Ascending aorta (tissue), 2 donors: ENCODE data around the gene UBE2E3. TPM values are rescaled to one million over a fixed set of nuclear protein-coding genes. Genes with fewer than 3 reads are reported as not detected.
"Not testable (repeated sequence)": the region's sequence is repeated elsewhere in the genome, so short reads cannot be mapped to it uniquely, and the experiment has no call there.

Experiments used
- DNase-seq, 2 donors: peaks; one replicate each; pipeline ENCODE4 v3.0.0-alpha.2; 2019; ENCODE audit warnings: low spot score in 2 of 2
- H3K27ac ChIP-seq, 2 donors: fragments of 200-600 bp; sonication (generic); one replicate each; pipeline ENCODE4 v1.5.1; 2016 to 2017; ENCODE audit warnings: mild to moderate bottlenecking in 1 of 2
- H3K27me3 ChIP-seq: fragments of 200-600 bp; sonication (generic); one replicate; pipeline ENCODE4 v1.5.1; 2017
- H3K36me3 ChIP-seq, 2 donors: fragments of 200-600 bp; sonication (generic); one replicate each; pipeline ENCODE4 v1.5.1; 2016
- H3K4me1 ChIP-seq, 2 donors: fragments of 200-600 bp; sonication (generic); one replicate each; pipeline ENCODE4 v1.5.1; 2016 to 2017; ENCODE audit warnings: mild to moderate bottlenecking in 1 of 2
- H3K4me3 ChIP-seq, 2 donors: fragments of 200-600 bp; sonication (generic); one replicate each; pipeline ENCODE4 v1.5.1; 2016 to 2017; ENCODE audit warnings: mild to moderate bottlenecking in 1 of 2
- H3K9me3 ChIP-seq, 2 donors: fragments of 200-600 bp; sonication (generic); one replicate each; pipeline ENCODE4 v1.5.1; 2016
- intact Hi-C: fragments of 100-400 bp; cut with DNase I; formaldehyde crosslinking; loops from one replicate; pipeline ENCODE4 v1.15.1; 2023
- total RNA-seq: library from RNA; depleted of rRNA; stranded (reverse); fragments of >200 nt; gene quantifications from one replicate; pipeline ENCODE4 v1.1.0, GENCODE V29; 2016
- TF ChIP-seq, protein P1 (sequence below), 3 experiments: fragments of 200-600 bp in 2 of 3; fragments of 450-650 bp in 1 of 3; sonication (generic) in 2 of 3; IDR thresholded peaks; one replicate each; pipeline ENCODE4 v1.5.1; 2016 to 2019; ENCODE audit warnings: antibody characterized with exemption in 3 of 3, mild to moderate bottlenecking in 1 of 3, moderate library complexity in 1 of 3

UBE2E3 gene
- 125 TPM for total RNA-seq

DNA sequence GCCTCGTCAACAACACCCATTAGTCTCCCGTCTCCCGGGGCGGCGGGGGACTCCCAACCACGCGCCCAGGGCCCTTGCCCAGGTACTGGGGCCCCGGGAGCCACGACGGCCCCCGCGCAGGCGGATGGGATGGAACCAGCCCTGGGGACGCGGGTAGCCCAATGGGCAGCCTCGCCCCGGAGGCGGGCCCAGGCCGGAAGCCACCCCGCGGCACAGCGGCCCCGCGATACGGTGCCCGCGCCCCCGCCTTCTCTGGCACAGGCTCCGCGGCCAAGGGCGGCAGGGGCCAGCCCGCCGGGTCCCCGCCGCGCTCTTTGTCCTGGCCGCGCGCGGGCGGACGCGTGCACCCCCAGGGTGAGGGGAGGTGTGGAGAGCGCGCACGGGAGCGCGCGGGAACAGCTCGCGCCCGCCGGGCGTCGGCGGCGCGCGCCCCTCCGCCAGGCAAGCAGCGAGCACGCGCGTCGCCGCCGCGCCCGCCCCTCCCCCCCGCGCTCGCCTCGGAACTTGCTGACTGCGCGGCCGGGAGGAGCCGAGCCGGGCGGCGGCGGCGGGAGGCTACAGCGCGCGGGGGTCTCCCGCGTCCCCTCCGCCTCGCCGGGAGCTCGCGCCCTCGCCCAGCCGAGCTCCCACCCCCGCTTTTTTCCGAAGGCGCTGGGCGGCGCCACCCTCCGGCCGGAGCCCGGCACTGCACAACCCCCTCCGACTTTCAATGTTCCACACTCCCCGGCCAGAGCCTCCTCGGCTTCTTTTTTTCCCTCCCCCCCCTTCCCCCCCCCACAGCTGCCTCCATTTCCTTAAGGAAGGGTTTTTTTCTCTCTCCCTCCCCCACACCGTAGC, at the start of gene UBE2E3:
UBE2E3 (plus strand) TSS at position 500 of the 837 bp plus-strand sequence. CDS start 1,438 bp downstream, outside the sequence.
- no peaks in the 10 kb centered on the region for H3K36me3 ChIP-seq
- TF ChIP-seq, protein P1, sequence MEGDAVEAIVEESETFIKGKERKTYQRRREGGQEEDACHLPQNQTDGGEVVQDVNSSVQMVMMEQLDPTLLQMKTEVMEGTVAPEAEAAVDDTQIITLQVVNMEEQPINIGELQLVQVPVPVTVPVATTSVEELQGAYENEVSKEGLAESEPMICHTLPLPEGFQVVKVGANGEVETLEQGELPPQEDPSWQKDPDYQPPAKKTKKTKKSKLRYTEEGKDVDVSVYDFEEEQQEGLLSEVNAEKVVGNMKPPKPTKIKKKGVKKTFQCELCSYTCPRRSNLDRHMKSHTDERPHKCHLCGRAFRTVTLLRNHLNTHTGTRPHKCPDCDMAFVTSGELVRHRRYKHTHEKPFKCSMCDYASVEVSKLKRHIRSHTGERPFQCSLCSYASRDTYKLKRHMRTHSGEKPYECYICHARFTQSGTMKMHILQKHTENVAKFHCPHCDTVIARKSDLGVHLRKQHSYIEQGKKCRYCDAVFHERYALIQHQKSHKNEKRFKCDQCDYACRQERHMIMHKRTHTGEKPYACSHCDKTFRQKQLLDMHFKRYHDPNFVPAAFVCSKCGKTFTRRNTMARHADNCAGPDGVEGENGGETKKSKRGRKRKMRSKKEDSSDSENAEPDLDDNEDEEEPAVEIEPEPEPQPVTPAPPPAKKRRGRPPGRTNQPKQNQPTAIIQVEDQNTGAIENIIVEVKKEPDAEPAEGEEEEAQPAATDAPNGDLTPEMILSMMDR (IDR thresholded peaks at IDR 0.05) = peak; percentile 69 to 81 (median 79)

GRCh38 chr2:180931841-180932240, 48.6 kb upstream of the UBE2E3 start:
- intact Hi-C loops = no loop called here
- H3K36me3 ChIP-seq = no peaks in the 10 kb centered on the region
- H3K9me3 ChIP-seq = no peaks in the 10 kb centered on the region
- no peaks in the 10 kb centered on the region for H3K27me3 ChIP-seq
- no peak overlapping the region for H3K4me3 ChIP-seq
- TF ChIP-seq, protein P1 (IDR thresholded peaks at IDR 0.05) = no peak
- H3K4me1 ChIP-seq = no peaks in the 10 kb centered on the region
- H3K27ac ChIP-seq = no peak overlapping the region
- no peak for DNase-seq

More for the DNA sequence above, at the start of gene UBE2E3:
- no peaks in the 10 kb centered on the region for H3K27me3 ChIP-seq
- DNase-seq = peak; percentile 14 to 89
- peaks cover 0 to 32% of the 10 kb centered on the region in 2 donors for H3K4me1 ChIP-seq
- intact Hi-C loops = loop anchor here (10.0 kb wide), 1 partner anchor 1734 kb away; the partner anchor contains the start of gene DNAJC10
- H3K27ac ChIP-seq = peak within 1 kb of the TSS; percentile 94 to 95
- no peaks in the 10 kb centered on the region for H3K9me3 ChIP-seq
- peak within 1 kb of the TSS; percentile 72 to 76 for H3K4me3 ChIP-seq

DNA sequence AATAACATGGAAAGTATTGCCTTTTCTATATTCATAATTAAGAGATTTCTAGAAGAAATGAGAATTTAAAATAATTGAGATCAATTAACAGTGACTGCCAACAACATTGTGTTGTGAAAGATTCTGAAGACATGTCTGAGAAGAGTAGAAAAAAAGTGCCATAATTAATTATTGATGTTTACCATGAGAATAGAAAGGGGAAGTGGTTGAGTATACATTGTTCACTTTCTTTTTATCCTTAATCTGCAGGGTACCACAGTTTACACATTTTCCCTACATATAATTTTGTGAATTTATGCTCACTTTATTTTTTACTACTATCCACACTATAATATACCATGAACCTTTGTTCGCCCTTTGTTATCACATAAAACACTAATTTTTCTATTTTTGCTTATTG, 47.1 kb upstream of the UBE2E3 start:
- no peak for DNase-seq
- Histone ChIP-seq H3K27ac (no peak overlapping the region), H3K27me3 (no peaks in the 10 kb centered on the region), H3K4me1 (no peaks in the 10 kb centered on the region), H3K36me3 (no peaks in the 10 kb centered on the region), H3K9me3 (no peaks in the 10 kb centered on the region), H3K4me3 (no peak overlapping the region)
- intact Hi-C loops = no loop called here
- TF ChIP-seq, protein P1 (IDR thresholded peaks at IDR 0.05) = no peak

DNA sequence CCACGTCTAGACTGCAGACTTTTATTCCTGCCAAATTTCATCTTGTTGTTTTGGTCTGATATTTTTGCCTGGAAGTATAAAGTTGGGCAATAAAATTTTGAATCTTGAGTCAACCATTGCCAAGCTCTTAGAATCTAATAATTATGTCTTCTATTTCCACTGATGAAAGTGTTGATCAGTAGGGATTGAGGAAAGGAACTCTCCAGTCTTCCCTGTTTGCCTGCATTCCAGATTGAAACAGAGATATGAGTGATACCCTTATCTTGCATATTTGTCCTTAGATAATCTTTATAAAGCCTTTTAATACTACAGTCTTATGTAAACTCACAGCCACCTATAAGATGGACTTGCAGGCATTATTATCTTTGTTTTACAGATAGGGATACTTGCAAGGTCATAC, 45.5 kb upstream of the UBE2E3 start:
- no peak overlapping the region for H3K4me3 ChIP-seq
- intact Hi-C loops = no loop called here
- no peaks in the 10 kb centered on the region for H3K9me3 ChIP-seq
- no peaks in the 10 kb centered on the region for H3K4me1 ChIP-seq
- TF ChIP-seq, protein P1 (IDR thresholded peaks at IDR 0.05) = no peak
- no peak for DNase-seq
- no peaks in the 10 kb centered on the region for H3K36me3 ChIP-seq
- H3K27me3 ChIP-seq = no peaks in the 10 kb centered on the region
- H3K27ac ChIP-seq = no peak overlapping the region

GRCh38 chr2:180937480-180937879, 42.9 kb upstream of the UBE2E3 start:
- H3K27ac ChIP-seq, H3K4me3 ChIP-seq, H3K9me3 ChIP-seq, DNase-seq, H3K4me1 ChIP-seq, H3K27me3 ChIP-seq, intact Hi-C loops, H3K36me3 ChIP-seq: not testable (repeated sequence)

DNA sequence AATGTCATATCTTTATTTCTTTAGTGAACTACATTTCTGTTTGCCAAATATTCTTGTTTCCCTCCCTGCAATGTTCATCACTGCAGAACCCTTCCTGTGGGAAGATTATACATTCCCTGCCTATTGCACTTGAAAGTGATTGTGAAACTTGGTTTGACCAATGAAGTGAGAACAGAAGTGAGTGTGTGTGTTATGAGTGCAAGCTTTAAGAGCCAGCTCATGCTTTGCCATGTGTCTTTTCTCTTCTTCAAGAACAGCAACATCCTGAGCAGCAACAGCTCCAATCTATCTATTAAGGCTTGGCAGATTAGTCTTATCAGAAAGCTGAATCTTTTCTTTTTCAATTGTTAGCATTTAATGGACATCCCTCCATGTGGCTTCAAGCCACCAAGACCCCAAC, 42.0 kb upstream of the UBE2E3 start:
- Histone ChIP-seq H3K27me3 (no peaks in the 10 kb centered on the region), H3K9me3 (no peaks in the 10 kb centered on the region), H3K4me1 (no peaks in the 10 kb centered on the region), H3K36me3 (no peaks in the 10 kb centered on the region), H3K4me3 (no peak overlapping the region), H3K27ac (no peak overlapping the region)
- no peak for DNase-seq
- TF ChIP-seq, protein P1 (IDR thresholded peaks at IDR 0.05) = no peak
- intact Hi-C loops = no loop called here
